ENCODE results near the gene SLC7A9. TPM values are rescaled to one million over a fixed set of nuclear protein-coding genes. Genes with fewer than 3 reads are reported as not detected.

The SLC7A9 gene
- total and polyA plus RNA-seq, 10 of the 15 experiments (the other 5 are each of a cell fraction or from before 2014, with no cell fraction given), result 0.13 to 0.17 TPM; not detected in 8

DNA sequence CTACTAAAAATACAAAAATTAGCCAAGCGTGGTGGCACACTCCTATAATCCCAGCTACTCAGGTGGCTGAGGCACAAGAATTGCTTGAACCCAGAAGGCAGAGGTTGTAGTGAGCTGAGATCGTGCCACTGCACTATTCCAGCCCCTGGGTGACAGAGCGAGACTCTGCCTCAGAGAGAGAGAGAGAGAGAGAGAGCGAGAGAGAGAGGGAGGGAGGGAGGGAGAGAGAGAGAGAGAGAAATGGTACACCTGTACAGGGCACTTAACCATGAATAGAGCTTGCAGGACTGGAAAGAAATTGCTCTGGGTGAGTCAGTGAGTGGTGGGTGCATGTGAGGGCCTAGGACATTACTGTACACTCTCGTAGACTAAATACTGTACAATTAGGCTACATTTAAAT is 40.5 kb upstream of the SLC7A9 start:
- DNase-seq (ENCODE audit: low read depth, low spot score), result no peak
- ChIA-PET CTCF (no interaction called here), SMC1A (ENCODE audit: uncharacterized antibody, unreplicated experiment) (interaction anchor here (0.6 to 1.0 kb wide), 2 partner anchors 136 to 1837 kb away, joined by 3 read pairs; no protein-coding TSS in a partner anchor), POLR2A (no interaction called here), RAD21 (ENCODE audit: unreplicated experiment) (no interaction called here)
- Histone ChIP-seq H3K79me2 (ENCODE audit: control insufficient read depth, insufficient read depth, low read length) (no peaks in the 10 kb centered on the region), H3K4me2 (ENCODE audit: control insufficient read depth, insufficient read depth) (no peak overlapping the region), H4K20me1 (ENCODE audit: control insufficient read depth, insufficient read depth) (no peaks in the 10 kb centered on the region), H3K9ac (ENCODE audit: control insufficient read depth, insufficient read depth, low read length) (no peak overlapping the region), H3K27ac (ENCODE audit: control insufficient read depth, insufficient read depth) (no peak overlapping the region), H2AFZ (ENCODE audit: control insufficient read depth, low read depth, low read length) (no peak overlapping the region), H3K9me3 (replicated peaks; ENCODE audit: control insufficient read depth, insufficient read depth, low read length) (no peaks in the 10 kb centered on the region), H3K4me3 (no peak overlapping the region), H3K4me1 (ENCODE audit: control insufficient read depth, insufficient read depth, low read length) (no peaks in the 10 kb centered on the region), H3K36me3 (ENCODE audit: control insufficient read depth in 2 of 2, insufficient read depth in 2 of 2, low read length in 1 of 2) (no peaks in the 10 kb centered on the region), H3K27me3 (replicated peaks in 1 of 2; ENCODE audit: control insufficient read depth in 2 of 2, insufficient read depth in 2 of 2, low read length in 1 of 2) (no peaks in the 10 kb centered on the region)
- in situ Hi-C loops (cut with MboI) (no loop called here), intact Hi-C loops (cut with micrococcal nuclease; ENCODE audit: unreplicated experiment) (no loop called here)
- TF ChIP-seq CBX3 (IDR thresholded peaks at IDR 0.05; ENCODE audit: borderline replicate concordance, low read depth) (no peak), SMAD1 (IDR thresholded peaks at IDR 0.05; ENCODE audit: low read depth, partially characterized antibody) (no peak), ZSCAN29 (IDR thresholded peaks at IDR 0.05) (no peak), PAX5 (IDR thresholded peaks at IDR 0.05; ENCODE audit: borderline replicate concordance, low read depth, low read length) (no peak), GABPA (IDR thresholded peaks at IDR 0.05; ENCODE audit: low read depth) (no peak), ASH2L (IDR thresholded peaks at IDR 0.05; ENCODE audit: borderline replicate concordance, low read depth) (no peak), FOS (IDR thresholded peaks at IDR 0.05; ENCODE audit: borderline replicate concordance, extremely low read depth, insufficient read length) (no peak), EED (IDR thresholded peaks at IDR 0.05; ENCODE audit: low read depth) (no peak), BHLHE40 (IDR thresholded peaks at IDR 0.05; ENCODE audit: borderline replicate concordance in 1 of 2, low read depth in 2 of 2, low read length in 1 of 2) (no peak), MTA3 (IDR thresholded peaks at IDR 0.05; ENCODE audit: borderline replicate concordance, low read length) (no peak), HDGF (IDR thresholded peaks at IDR 0.05) (no peak), CEBPB (IDR thresholded peaks at IDR 0.05; ENCODE audit: borderline replicate concordance in 1 of 2, low read depth in 2 of 2, low read length in 2 of 2) (no peak)
- TF ChIP-seq, protein P1, sequence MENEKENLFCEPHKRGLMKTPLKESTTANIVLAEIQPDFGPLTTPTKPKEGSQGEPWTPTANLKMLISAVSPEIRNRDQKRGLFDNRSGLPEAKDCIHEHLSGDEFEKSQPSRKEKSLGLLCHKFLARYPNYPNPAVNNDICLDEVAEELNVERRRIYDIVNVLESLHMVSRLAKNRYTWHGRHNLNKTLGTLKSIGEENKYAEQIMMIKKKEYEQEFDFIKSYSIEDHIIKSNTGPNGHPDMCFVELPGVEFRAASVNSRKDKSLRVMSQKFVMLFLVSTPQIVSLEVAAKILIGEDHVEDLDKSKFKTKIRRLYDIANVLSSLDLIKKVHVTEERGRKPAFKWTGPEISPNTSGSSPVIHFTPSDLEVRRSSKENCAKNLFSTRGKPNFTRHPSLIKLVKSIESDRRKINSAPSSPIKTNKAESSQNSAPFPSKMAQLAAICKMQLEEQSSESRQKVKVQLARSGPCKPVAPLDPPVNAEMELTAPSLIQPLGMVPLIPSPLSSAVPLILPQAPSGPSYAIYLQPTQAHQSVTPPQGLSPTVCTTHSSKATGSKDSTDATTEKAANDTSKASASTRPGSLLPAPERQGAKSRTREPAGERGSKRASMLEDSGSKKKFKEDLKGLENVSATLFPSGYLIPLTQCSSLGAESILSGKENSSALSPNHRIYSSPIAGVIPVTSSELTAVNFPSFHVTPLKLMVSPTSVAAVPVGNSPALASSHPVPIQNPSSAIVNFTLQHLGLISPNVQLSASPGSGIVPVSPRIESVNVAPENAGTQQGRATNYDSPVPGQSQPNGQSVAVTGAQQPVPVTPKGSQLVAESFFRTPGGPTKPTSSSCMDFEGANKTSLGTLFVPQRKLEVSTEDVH (IDR thresholded peaks at IDR 0.05; ENCODE audit: low read depth, partially characterized antibody), result no peak
- TF ChIP-seq, protein P2, sequence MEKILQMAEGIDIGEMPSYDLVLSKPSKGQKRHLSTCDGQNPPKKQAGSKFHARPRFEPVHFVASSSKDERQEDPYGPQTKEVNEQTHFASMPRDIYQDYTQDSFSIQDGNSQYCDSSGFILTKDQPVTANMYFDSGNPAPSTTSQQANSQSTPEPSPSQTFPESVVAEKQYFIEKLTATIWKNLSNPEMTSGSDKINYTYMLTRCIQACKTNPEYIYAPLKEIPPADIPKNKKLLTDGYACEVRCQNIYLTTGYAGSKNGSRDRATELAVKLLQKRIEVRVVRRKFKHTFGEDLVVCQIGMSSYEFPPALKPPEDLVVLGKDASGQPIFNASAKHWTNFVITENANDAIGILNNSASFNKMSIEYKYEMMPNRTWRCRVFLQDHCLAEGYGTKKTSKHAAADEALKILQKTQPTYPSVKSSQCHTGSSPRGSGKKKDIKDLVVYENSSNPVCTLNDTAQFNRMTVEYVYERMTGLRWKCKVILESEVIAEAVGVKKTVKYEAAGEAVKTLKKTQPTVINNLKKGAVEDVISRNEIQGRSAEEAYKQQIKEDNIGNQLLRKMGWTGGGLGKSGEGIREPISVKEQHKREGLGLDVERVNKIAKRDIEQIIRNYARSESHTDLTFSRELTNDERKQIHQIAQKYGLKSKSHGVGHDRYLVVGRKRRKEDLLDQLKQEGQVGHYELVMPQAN (conservative IDR thresholded peaks at IDR 0.05), result no peak
- TF ChIP-seq, protein P3, sequence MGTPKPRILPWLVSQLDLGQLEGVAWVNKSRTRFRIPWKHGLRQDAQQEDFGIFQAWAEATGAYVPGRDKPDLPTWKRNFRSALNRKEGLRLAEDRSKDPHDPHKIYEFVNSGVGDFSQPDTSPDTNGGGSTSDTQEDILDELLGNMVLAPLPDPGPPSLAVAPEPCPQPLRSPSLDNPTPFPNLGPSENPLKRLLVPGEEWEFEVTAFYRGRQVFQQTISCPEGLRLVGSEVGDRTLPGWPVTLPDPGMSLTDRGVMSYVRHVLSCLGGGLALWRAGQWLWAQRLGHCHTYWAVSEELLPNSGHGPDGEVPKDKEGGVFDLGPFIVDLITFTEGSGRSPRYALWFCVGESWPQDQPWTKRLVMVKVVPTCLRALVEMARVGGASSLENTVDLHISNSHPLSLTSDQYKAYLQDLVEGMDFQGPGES (IDR thresholded peaks at IDR 0.05), result no peak
- TF ChIP-seq, protein P4, sequence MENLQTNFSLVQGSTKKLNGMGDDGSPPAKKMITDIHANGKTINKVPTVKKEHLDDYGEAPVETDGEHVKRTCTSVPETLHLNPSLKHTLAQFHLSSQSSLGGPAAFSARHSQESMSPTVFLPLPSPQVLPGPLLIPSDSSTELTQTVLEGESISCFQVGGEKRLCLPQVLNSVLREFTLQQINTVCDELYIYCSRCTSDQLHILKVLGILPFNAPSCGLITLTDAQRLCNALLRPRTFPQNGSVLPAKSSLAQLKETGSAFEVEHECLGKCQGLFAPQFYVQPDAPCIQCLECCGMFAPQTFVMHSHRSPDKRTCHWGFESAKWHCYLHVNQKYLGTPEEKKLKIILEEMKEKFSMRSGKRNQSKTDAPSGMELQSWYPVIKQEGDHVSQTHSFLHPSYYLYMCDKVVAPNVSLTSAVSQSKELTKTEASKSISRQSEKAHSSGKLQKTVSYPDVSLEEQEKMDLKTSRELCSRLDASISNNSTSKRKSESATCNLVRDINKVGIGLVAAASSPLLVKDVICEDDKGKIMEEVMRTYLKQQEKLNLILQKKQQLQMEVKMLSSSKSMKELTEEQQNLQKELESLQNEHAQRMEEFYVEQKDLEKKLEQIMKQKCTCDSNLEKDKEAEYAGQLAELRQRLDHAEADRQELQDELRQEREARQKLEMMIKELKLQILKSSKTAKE (IDR thresholded peaks at IDR 0.05; ENCODE audit: low read depth, poor library complexity, severe bottlenecking), result no peak
- 94% methylated on average over 5 of the region's 5 CpGs for WGBS (ENCODE audit: insufficient coverage, insufficient replicate concordance, low lambda C conversion rate, missing lambda C conversion rate)
- FAIRE-seq, result no peak
- no peak for ATAC-seq
- BruUV-seq (replicated peaks), result no TSS peak
